Hepatocyte (in vitro differentiated cells): ENCODE results near the gene AMH. TPM values are rescaled to one million over a fixed set of nuclear protein-coding genes. Genes with fewer than 3 reads are reported as not detected.
"Not testable (repeated sequence)": the region's sequence is repeated elsewhere in the genome, so short reads cannot be mapped to it uniquely, and the experiment has no call there.

Source experiments
- DNase-seq: peaks from one replicate; pipeline ENCODE4 v3.0.0-alpha.2; 2016; ENCODE audit warnings: low spot score
- H2AFZ ChIP-seq: fragments of 200-600 bp; sonication (generic); 2 replicates; pipeline ENCODE4 v1.6.0; 2016; ENCODE audit warnings: antibody characterized with exemption, mild to moderate bottlenecking
- H3K27ac ChIP-seq: fragments of 200-600 bp; sonication (generic); 2 replicates; pipeline ENCODE4 v1.5.1; 2016; ENCODE audit warnings: mild to moderate bottlenecking
- H3K27me3 ChIP-seq: fragments of 200-600 bp; sonication (generic); 2 replicates; pipeline ENCODE4 v1.6.1; 2016
- H3K36me3 ChIP-seq: fragments of 200-600 bp; sonication (generic); replicated peaks from 2 replicates; pipeline ENCODE4 v1.5.1; 2016; ENCODE audit warnings: low read depth; ENCODE audit not compliant: insufficient read depth
- H3K4me1 ChIP-seq: fragments of 200-600 bp; sonication (generic); 2 replicates; pipeline ENCODE4 v1.5.1; 2016; ENCODE audit warnings: mild to moderate bottlenecking, moderate library complexity; ENCODE audit not compliant: insufficient read depth
- H3K4me2 ChIP-seq: fragments of 200-600 bp; sonication (generic); 2 replicates; pipeline ENCODE4 v1.6.0; 2016
- H3K4me3 ChIP-seq: fragments of 200-600 bp; sonication (generic); 2 replicates; pipeline ENCODE4 v1.5.1; 2016; ENCODE audit warnings: mild to moderate bottlenecking
- H3K79me2 ChIP-seq: fragments of 200-600 bp; sonication (generic); 2 replicates; pipeline ENCODE4 v1.6.0; 2017; ENCODE audit warnings: mild to moderate bottlenecking
- H3K9me2 ChIP-seq: fragments of 200-600 bp; sonication (generic); replicated peaks from 2 replicates; pipeline ENCODE4 v1.6.0; 2017; ENCODE audit warnings: mild to moderate bottlenecking; ENCODE audit not compliant: insufficient read depth
- H3K9me3 ChIP-seq: fragments of 200-600 bp; sonication (generic); 2 replicates; pipeline ENCODE4 v1.5.1; 2016; ENCODE audit warnings: low read depth, mild to moderate bottlenecking
- H4K20me1 ChIP-seq: fragments of 200-600 bp; sonication (generic); 2 replicates; pipeline ENCODE4 v1.6.0; 2016; ENCODE audit warnings: mild to moderate bottlenecking; ENCODE audit not compliant: insufficient read depth, poor library complexity, severe bottlenecking
- EZH2 ChIP-seq: fragments of 200-600 bp; sonication (generic); IDR thresholded peaks from 2 replicates; pipeline ENCODE4 v1.6.1; 2016; ENCODE audit warnings: antibody characterized with exemption, mild to moderate bottlenecking, borderline replicate concordance
- EZH2phosphoT487 ChIP-seq: fragments of 200-600 bp; sonication (generic); IDR thresholded peaks from one replicate; pipeline ENCODE4 v1.6.1; 2018; ENCODE audit warnings: antibody characterized with exemption, mild to moderate bottlenecking, low read depth, moderate library complexity; ENCODE audit not compliant: unreplicated experiment, severe bottlenecking
- WGBS: methylation state at CpG from one replicate; pipeline ENCODE4 v1.1.6; 2016; ENCODE audit warnings: low lambda C conversion rate; ENCODE audit errors: missing lambda C conversion rate; 5-methylcytosine and 5-hydroxymethylcytosine counted together
- polyA plus RNA-seq: library from polyadenylated mRNA; unstranded; fragments of >200 nt; fragmentation: Nextera tagmentation; extraction: Ambion mirVana; gene quantifications from 2 replicates; pipeline ENCODE4 v1.2.1, GENCODE V29; 2016
- total RNA-seq: library from RNA; depleted of rRNA; stranded (reverse); fragments of >200 nt; gene quantifications from 2 replicates; pipeline ENCODE4 v1.2.3, GENCODE V29; 2014
- TF ChIP-seq, protein P1 (sequence below): fragments of 200-600 bp; sonication (generic); IDR thresholded peaks from 2 replicates; pipeline ENCODE4 v1.5.1; 2016; ENCODE audit warnings: antibody characterized with exemption, mild to moderate bottlenecking; ENCODE audit not compliant: poor library complexity

Gene AMH
- total and polyA plus RNA-seq, 2 experiments from 2014 or later = 8.2 to 20.9 TPM

DNA sequence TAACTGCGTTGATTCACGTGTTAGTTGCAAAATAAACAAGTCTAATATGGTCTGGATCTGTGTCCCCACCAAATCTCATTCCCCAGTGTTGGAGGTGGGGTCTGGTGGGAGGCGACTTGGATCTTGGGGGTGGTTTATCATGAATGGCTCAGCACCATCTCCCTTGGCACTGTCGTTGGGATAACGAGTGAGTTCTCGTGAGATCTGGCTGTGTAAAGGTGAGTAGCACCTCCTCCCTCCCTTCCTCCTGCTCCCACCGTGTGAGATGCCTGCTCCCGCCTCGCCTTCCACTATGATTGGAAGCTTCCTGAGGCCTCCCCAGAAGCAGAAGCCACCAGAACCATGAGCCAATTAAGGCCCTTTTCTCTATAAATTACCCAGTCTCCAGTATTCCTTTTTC lies 28.0 kb downstream of the AMH start:
- H3K9me3 ChIP-seq = no peaks in the 10 kb centered on the region
- peaks cover 3% of the 10 kb centered on the region for H3K27me3 ChIP-seq
- 86% methylated on average over 9 of the region's 9 CpGs for WGBS
- H2AFZ ChIP-seq = no peak overlapping the region
- H4K20me1 ChIP-seq = peaks cover 29% of the 10 kb centered on the region
- DNase-seq = no peak
- no peak overlapping the region for H3K4me3 ChIP-seq
- H3K79me2 ChIP-seq = peaks cover 27% of the 10 kb centered on the region
- no peak overlapping the region for H3K27ac ChIP-seq
- TF ChIP-seq, protein P1, sequence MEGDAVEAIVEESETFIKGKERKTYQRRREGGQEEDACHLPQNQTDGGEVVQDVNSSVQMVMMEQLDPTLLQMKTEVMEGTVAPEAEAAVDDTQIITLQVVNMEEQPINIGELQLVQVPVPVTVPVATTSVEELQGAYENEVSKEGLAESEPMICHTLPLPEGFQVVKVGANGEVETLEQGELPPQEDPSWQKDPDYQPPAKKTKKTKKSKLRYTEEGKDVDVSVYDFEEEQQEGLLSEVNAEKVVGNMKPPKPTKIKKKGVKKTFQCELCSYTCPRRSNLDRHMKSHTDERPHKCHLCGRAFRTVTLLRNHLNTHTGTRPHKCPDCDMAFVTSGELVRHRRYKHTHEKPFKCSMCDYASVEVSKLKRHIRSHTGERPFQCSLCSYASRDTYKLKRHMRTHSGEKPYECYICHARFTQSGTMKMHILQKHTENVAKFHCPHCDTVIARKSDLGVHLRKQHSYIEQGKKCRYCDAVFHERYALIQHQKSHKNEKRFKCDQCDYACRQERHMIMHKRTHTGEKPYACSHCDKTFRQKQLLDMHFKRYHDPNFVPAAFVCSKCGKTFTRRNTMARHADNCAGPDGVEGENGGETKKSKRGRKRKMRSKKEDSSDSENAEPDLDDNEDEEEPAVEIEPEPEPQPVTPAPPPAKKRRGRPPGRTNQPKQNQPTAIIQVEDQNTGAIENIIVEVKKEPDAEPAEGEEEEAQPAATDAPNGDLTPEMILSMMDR = no peak
- TF ChIP-seq EZH2phosphoT487 (no peak), EZH2 (no peak)
- H3K36me3 ChIP-seq = no peaks in the 10 kb centered on the region
- H3K4me2 ChIP-seq = no peak overlapping the region
- H3K4me1 ChIP-seq = peaks cover 20% of the 10 kb centered on the region
- no peaks in the 10 kb centered on the region for H3K9me2 ChIP-seq

- Histone ChIP-seq H2AFZ (no peak overlapping the region), H3K9me3 (no peaks in the 10 kb centered on the region), H3K36me3 (no peaks in the 10 kb centered on the region), H3K79me2 (peaks cover 12% of the 10 kb centered on the region), H4K20me1 (peaks cover 14% of the 10 kb centered on the region), H3K4me3 (no peak overlapping the region), H3K27me3 (peaks cover 15% of the 10 kb centered on the region), H3K4me1 (peaks cover 11% of the 10 kb centered on the region), H3K27ac (no peak overlapping the region), H3K9me2 (no peaks in the 10 kb centered on the region), H3K4me2 (no peak overlapping the region)
- 88% methylated on average over 17 of the region's 33 CpGs for WGBS
- TF ChIP-seq EZH2 (no peak), EZH2phosphoT487 (no peak)
- TF ChIP-seq, protein P1 = no peak
- DNase-seq = no peak
Observed at GRCh38 chr19:2278459-2279158, 29.5 kb downstream of the AMH start.

- Histone ChIP-seq H3K27ac (no peak overlapping the region), H2AFZ (no peak overlapping the region), H4K20me1 (no peaks in the 10 kb centered on the region), H3K36me3 (no peaks in the 10 kb centered on the region), H3K9me3 (no peaks in the 10 kb centered on the region), H3K4me3 (no peak overlapping the region), H3K9me2 (no peaks in the 10 kb centered on the region), H3K27me3 (peaks cover 15% of the 10 kb centered on the region), H3K79me2 (no peaks in the 10 kb centered on the region), H3K4me2 (no peak overlapping the region), H3K4me1 (peaks cover 11% of the 10 kb centered on the region)
- DNase-seq = no peak
- WGBS = 86% methylated on average over 20 of the region's 26 CpGs
- TF ChIP-seq EZH2phosphoT487 (no peak), EZH2 (no peak)
- TF ChIP-seq, protein P1 = no peak
Observed at GRCh38 chr19:2280633-2281264, 31.6 kb downstream of the AMH start.

GRCh38 chr19:2281265-2282061 lies 32.3 kb downstream of the AMH start:
- WGBS = 26% methylated on average over 12 of the region's 16 CpGs
- not testable (repeated sequence) for H3K27ac ChIP-seq, H3K79me2 ChIP-seq, H4K20me1 ChIP-seq, H3K4me3 ChIP-seq, DNase-seq, H3K9me3 ChIP-seq, H3K9me2 ChIP-seq, H3K36me3 ChIP-seq, H2AFZ ChIP-seq
- H3K4me1 ChIP-seq = peaks cover 11% of the 10 kb centered on the region
- H3K4me2 ChIP-seq = peak overlapping the region; percentile 84
- H3K27me3 ChIP-seq = peaks cover 15% of the 10 kb centered on the region
